Osteoblast (primary cell): ENCODE measurements around the gene BSPH1. TPM values are rescaled to one million over a fixed set of nuclear protein-coding genes. Genes with fewer than 3 reads are reported as not detected.

Source experiments
- DNase-seq: peaks from one replicate; pipeline ENCODE4 v3.0.0; 2011; ENCODE audit warnings: low spot score, mixed read lengths; ENCODE audit not compliant: insufficient read length; ENCODE audit errors: missing footprints
- H2AFZ ChIP-seq: 2 replicates; pipeline ENCODE4 v1.6.0; 2011; ENCODE audit warnings: mild to moderate bottlenecking, low read length
- H3K27ac ChIP-seq: 2 replicates; pipeline ENCODE4 v1.5.1; 2011; ENCODE audit warnings: mild to moderate bottlenecking, low read depth, low read length, moderate library complexity
- H3K27me3 ChIP-seq: 2 replicates; pipeline ENCODE4 v1.6.0; 2012; ENCODE audit warnings: mild to moderate bottlenecking, control low read depth, inconsistent platforms, low read length, moderate library complexity; ENCODE audit not compliant: insufficient read depth
- H3K36me3 ChIP-seq: 2 replicates; pipeline ENCODE4 v1.5.1; 2011; ENCODE audit warnings: mild to moderate bottlenecking, low read length, control low read depth, moderate library complexity; ENCODE audit not compliant: insufficient read depth
- H3K4me1 ChIP-seq: 2 replicates; pipeline ENCODE4 v1.5.1; 2011; ENCODE audit warnings: mild to moderate bottlenecking, low read length, control low read depth, moderate library complexity; ENCODE audit not compliant: insufficient read depth
- H3K4me2 ChIP-seq: 2 replicates; pipeline ENCODE4 v1.6.0; 2011; ENCODE audit warnings: mild to moderate bottlenecking, low read length; ENCODE audit not compliant: insufficient read depth
- H3K4me3 ChIP-seq: fragments of 200-600 bp; sonication (generic); 3 replicates; pipeline ENCODE4 v1.5.1; 2012; ENCODE audit warnings: mild to moderate bottlenecking, low read length, inconsistent platforms; ENCODE audit not compliant: insufficient read depth
- H3K79me2 ChIP-seq: 2 replicates; pipeline ENCODE4 v1.6.0; 2012; ENCODE audit warnings: mild to moderate bottlenecking, low read length, control low read depth, inconsistent platforms; ENCODE audit not compliant: insufficient read depth
- H3K9me3 ChIP-seq: 2 replicates; pipeline ENCODE4 v1.5.1; 2011; ENCODE audit warnings: low read depth, low read length, control low read depth
- H4K20me1 ChIP-seq: 2 replicates; pipeline ENCODE4 v1.6.0; 2012; ENCODE audit warnings: mild to moderate bottlenecking, low read length, control low read depth; ENCODE audit not compliant: insufficient read depth
- CTCF ChIP-seq: IDR thresholded peaks from 2 replicates; pipeline ENCODE4 v1.5.1; 2011; ENCODE audit warnings: mild to moderate bottlenecking, low read depth, low read length, moderate library complexity; ENCODE audit errors: extremely low read depth
- total RNA-seq: library from RNA; depleted of rRNA; stranded (reverse); fragments of >200 nt; gene quantifications from 2 replicates; pipeline ENCODE4 v1.2.3, GENCODE V29; 2012

BSPH1 gene
- total RNA-seq, result not detected in 2 replicates

- H4K20me1 ChIP-seq, result no peaks in the 10 kb centered on the region
- H3K36me3 ChIP-seq, result no peaks in the 10 kb centered on the region
- H3K79me2 ChIP-seq, result no peaks in the 10 kb centered on the region
- TF ChIP-seq CTCF, result no peak
- H3K9me3 ChIP-seq, result no peaks in the 10 kb centered on the region
- H2AFZ ChIP-seq, result no peak within 1 kb of the TSS
- no peak for DNase-seq
- H3K4me1 ChIP-seq, result no peaks in the 10 kb centered on the region
- H3K4me2 ChIP-seq, result no peak within 1 kb of the TSS
- no peak within 1 kb of the TSS for H3K4me3 ChIP-seq
- no peak within 1 kb of the TSS for H3K27ac ChIP-seq
- peaks cover 4% of the 10 kb centered on the region for H3K27me3 ChIP-seq
Observed at GRCh38 chr19:47992070-47992469, at the start of gene BSPH1. Gene BSPH1 (minus strand): TSS chr19:47992170. CDS start chr19:47992081, 89 bp downstream.

- Histone ChIP-seq H3K79me2 (no peaks in the 10 kb centered on the region), H2AFZ (no peak overlapping the region), H3K36me3 (no peaks in the 10 kb centered on the region), H3K4me3 (no peak overlapping the region), H3K4me1 (no peaks in the 10 kb centered on the region), H3K9me3 (peaks cover 3% of the 10 kb centered on the region), H3K27me3 (peaks cover 4% of the 10 kb centered on the region), H4K20me1 (no peaks in the 10 kb centered on the region), H3K4me2 (no peak overlapping the region), H3K27ac (no peak overlapping the region)
- DNase-seq, result no peak
- no peak for TF ChIP-seq CTCF
Observed at GRCh38 chr19:48036765-48037164, 44.8 kb upstream of the BSPH1 start.

GRCh38 chr19:48033604-48034003 is 41.6 kb upstream of the BSPH1 start:
- peaks cover 5% of the 10 kb centered on the region for H3K27me3 ChIP-seq
- no peaks in the 10 kb centered on the region for H3K79me2 ChIP-seq
- no peaks in the 10 kb centered on the region for H3K4me1 ChIP-seq
- DNase-seq, result no peak
- no peaks in the 10 kb centered on the region for H3K36me3 ChIP-seq
- H4K20me1 ChIP-seq, result no peaks in the 10 kb centered on the region
- no peak overlapping the region for H3K4me2 ChIP-seq
- H3K9me3 ChIP-seq, result peaks cover 3% of the 10 kb centered on the region
- H3K27ac ChIP-seq, result no peak overlapping the region
- no peak for TF ChIP-seq CTCF
- H2AFZ ChIP-seq, result no peak overlapping the region
- no peak overlapping the region for H3K4me3 ChIP-seq

- Histone ChIP-seq H3K4me3 (no peak overlapping the region), H3K4me1 (no peaks in the 10 kb centered on the region), H3K36me3 (no peaks in the 10 kb centered on the region), H3K4me2 (no peak overlapping the region), H3K9me3 (no peaks in the 10 kb centered on the region), H2AFZ (no peak overlapping the region), H3K27me3 (peaks cover 5% of the 10 kb centered on the region), H3K27ac (no peak overlapping the region), H3K79me2 (no peaks in the 10 kb centered on the region), H4K20me1 (no peaks in the 10 kb centered on the region)
- DNase-seq, result peak; percentile 77
- no peak for TF ChIP-seq CTCF
Observed at GRCh38 chr19:48030073-48030472, 38.1 kb upstream of the BSPH1 start.
